HG03066 (cell line): ENCODE measurements around the gene RNF152.

Source experiments
- ATAC-seq: cut with Tn5 transposase; IDR thresholded peaks from one replicate; pipeline ENCODE4 v1.9.1; 2021; ENCODE audit warnings: low read depth; ENCODE audit not compliant: unreplicated experiment

The RNF152 gene, protein sequence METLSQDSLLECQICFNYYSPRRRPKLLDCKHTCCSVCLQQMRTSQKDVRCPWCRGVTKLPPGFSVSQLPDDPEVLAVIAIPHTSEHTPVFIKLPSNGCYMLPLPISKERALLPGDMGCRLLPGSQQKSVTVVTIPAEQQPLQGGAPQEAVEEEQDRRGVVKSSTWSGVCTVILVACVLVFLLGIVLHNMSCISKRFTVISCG

DNA sequence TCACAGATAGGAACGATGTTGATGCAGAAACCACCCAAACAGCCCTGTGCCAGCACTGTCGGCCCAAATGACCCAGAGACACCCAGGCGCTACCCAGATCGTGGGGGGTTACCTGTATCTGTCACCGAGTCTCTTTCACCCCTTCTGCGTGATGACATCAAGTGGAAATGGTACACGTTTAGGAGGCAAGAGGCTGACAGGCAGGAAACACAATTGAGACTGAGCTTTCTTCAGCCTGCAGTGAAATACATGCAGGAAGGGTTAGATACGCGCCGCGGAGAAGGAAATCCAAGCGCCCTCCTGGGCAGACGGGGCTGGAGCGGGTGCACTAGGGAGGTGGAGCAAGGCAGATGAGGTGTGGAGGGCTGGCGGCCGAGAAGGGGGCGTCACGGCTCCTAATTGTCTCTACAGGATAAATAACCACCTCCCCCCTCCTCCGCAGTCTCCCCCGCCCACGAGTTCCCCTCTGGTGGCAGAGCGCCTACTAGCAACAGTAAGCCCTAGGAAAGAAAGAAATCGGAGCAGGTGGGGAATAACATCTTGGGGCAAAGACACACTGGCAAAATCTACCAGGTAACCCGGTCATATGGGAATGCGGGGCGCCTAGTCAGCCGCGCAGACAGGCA is at the start of gene RNF152:
Gene RNF152, minus strand, starts transcription at position 325 of the 626 bp plus-strand sequence. CDS start 76,544 bp downstream, outside the sequence.
- no peak for ATAC-seq

DNA sequence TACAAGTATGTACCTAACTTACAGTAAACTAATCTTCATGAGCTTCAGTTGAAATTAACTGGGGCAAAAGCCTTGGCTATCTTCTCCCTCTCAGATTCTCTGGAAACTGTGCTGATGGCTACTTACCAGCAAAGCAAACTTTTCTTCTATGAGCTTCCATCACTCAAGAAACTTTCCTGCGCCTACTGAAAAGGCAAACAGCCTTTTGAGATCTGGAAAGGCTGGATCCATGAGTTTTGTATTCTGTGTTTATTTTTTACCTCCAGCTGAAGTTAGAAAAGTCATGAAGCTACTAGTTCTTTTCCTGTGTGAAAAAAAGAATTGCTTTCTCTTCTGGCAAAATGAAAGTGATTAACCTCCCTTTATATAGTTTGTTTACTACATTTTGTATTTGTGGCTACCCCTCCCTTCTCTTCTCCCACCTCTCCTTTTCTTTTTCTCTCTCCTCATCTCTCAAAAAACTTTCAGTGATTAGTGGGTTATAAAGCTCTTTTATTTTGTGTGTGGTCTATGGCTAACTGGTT is 49.2 kb upstream of the RNF152 start:
- no peak for ATAC-seq

DNA sequence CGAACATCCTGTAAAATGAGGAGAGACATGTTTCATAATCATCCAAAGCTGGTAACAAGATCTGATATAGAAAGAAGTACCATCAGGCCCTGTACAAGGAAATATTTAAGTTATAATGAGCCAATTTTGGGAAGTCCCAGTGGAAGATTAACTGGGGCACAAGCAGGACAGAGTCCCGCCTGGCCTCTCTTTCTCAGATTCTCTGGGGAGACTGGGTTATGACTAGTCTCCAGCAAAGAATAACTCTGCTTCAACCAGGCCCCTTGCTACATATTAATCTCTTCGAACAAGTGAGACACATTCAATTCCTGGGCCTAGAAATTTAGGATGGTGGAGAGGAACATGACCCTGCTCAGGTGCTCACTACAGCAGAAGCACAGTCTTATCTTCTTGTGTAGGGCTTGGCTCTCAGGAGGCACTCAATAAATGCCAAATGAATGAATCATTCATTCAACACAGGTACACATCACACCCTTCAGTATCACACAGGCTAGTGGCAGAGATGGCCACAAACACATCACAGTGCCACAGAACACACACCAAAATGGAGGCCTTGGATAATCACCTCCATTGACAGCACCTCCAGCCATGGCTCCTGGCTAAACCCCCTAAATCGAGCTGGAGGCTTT is 46.4 kb upstream of the RNF152 start:
- no peak for ATAC-seq

DNA sequence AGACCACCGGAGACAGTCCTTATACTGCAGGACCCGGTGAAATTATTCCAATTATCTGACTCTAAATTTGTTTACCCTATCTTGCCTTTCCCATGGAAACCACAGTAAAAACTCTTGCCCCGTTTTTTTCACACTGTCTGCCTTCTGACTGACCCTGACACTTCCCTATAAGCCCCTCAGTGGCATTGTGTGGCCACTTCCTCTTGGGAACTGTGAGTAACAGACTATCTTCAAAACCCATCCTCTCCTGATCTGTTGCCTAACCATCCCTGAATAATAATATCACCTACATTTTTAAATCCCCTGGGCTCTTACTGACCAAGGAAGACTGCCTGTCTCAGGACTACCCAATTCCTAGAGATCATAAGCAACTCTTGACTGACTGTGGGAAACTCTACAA is 42.6 kb upstream of the RNF152 start:
- ATAC-seq: no peak

DNA sequence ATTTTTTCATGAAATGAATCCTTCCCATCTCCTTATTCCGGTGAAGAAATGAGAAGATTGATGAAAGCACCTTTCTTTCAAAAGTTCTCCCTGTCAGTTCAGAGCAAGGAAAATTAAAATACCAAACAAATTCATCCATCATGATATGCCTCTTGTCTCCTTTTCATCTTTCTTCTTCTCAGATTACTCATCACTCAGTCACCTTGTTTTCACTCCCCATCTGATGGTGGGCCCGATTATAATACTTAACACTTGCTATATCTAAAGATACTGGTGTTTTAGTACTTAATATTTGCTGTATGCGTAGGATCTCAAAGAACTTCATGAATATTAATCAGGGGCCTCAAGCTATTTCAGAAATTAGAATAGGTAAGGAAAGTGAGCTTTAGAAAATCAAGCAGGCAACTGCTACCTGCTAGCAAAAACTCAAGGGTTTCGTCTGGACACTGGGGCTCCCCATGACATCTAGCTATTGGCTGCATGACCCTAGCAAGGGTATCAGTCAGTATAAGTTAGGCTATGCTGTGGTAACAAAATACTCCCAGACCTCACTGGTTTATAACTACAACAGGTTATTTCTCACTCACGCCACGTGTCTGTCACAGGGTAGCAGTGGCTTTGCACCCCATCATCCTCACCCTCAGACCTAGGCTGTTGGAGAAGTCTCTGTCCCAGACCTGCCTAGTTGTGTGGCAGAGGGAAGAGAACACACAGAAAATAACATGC is 39.0 kb upstream of the RNF152 start:
- no peak for ATAC-seq

DNA sequence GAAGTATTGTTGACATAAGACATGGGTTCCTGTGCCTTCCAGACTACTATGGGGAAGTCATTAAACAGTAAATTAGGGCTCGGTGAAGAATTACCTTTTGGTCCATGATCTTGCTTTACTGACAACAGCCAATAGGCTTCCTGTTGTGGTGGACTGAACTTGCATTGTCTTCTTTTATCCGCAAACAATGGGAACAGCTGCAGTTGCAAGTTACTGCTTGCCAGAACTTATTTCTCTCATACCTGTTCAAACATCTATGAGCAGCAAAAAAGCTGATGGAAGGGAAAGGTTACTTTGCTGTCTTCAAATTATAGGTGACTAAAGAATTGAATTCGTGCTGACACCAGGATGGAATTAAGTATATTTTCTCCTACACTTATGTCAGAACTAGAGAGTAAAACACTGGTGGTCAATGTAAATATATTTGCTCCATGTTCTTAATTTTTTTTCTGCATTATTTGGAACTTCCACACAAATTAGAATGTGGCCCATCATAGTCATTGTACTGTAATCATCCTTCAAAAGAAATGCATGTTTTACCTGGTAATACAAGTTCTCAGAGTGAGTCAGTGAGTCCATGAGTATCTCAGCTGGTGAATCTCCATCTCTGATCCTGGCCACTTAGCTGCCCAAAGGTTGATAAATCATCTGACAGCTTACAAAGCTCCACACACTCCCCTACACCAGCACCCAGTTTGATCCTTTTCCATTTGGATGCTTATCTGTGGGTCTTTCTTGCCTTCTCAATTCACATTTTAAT is 37.3 kb upstream of the RNF152 start:
- no peak for ATAC-seq

DNA sequence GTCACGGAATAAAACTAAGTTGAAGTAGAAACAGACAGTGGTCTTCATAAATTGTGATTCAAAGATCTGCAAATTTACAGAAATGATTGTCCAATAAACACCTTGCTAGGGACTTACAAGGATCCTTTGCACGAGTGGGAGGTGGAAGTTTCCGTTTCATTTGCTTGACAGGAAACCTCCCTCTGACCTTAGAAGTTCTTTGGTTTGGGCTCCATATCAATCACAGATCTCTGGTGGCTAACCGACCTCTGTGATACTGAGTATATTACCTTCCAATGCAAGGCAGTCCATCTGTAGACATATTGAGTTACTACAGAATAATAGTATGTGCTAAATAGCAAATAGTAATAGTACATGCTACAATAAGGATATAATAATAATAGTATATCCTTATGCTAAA is 33.7 kb upstream of the RNF152 start:
- ATAC-seq: no peak

DNA sequence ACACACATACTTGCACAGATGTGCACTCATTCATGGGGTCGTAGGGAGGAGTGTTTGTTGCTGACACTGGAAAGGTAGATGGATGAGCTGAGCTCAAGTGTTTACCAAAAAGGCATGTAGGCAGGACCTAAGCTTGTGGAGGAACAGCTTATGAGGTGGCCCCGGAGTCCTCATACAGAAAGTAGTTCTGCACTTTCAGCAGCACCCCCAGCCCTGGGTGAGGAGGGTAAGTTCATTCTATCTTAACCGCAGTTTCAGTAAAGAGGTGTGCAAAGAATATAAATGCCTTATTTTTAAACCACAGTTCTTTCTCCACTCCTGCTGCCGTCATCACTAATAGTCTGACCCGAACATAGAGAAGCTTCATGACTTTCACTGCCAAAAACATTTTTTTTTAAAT is 31.7 kb upstream of the RNF152 start:
- ATAC-seq: no peak

DNA sequence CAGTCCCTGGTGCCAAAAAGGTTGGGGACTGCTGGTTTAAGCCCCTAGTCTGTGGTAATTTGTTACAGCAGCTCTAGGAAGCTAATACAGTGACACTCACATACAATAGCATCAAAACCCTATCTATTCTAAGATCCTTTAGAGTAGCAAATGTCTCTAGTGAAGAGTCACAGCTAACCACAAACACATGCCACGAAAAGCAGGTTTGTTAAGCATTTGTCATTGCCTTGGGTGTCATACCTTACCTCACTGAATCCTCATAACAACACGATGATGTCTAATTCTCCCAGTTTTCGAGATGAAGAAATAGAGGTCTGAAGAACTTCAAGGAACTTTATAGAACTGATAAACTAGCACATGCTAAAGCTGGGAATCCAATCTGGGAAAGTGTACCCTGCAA is 29.6 kb upstream of the RNF152 start:
- ATAC-seq: no peak

DNA sequence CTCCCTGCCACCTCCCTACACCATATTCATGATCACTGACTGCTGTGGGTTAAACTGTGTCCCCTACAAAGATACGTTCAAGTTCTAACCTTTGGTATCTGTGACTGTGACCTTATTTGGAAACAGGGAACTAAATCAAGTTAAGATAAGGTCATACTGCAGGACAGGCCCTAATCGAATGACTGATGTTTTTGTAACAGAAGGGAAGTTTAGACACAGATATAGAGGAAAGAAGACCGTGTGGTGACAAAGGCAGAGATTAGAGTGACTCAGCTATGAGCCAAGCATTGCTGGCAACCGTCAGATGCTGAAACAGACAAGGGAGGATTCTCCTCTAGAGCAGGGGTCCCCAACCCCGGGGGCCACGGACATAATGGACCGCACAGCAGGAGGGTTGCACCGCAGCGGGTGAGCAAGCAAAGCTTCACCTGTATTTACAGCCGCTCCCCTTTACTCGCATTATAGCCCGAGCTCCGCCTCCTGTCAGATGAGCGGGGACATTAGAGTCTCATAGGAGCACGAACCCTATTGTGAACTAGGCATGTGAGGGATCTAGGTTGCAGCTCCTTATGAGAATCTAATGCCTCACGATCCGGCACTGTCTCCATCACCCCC is 28.9 kb upstream of the RNF152 start:
- ATAC-seq: no peak

DNA sequence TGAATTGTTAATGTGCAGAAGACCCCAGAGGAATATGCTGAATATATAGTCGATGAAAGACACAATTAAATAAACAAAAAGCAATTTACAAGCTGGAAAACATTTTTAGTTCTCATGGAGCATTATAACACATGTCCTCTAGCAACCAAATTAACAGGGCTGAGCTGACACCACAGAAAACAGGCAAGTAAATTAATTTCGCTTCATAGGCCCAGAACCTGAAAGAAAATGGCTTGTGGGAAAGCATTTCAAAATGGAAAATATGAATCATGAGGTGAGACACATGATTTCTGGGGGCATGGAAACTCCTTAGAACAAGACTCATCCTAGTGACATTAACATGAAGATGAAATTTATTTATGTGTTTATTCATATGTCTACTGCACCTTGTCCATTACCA is 25.0 kb upstream of the RNF152 start:
- no peak for ATAC-seq

DNA sequence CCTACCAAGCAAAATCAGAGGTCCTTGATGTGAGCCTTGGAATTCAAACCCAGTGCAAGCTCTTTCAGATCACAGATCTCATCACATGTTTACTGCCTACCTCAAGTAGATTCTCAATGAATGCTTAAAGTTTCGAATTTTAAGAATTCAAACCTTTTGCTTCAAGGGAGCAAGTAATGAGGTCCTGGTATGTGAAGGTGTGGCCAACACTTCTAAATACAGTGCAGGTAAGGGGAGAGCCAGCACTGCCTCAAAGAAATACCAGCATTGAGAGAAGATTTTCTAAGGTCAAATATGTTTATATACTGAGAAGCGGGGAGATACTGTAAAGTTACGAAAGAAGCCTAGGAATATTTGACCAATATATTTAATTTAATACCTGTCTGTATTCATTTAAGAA is 19.7 kb upstream of the RNF152 start:
- ATAC-seq: no peak

DNA sequence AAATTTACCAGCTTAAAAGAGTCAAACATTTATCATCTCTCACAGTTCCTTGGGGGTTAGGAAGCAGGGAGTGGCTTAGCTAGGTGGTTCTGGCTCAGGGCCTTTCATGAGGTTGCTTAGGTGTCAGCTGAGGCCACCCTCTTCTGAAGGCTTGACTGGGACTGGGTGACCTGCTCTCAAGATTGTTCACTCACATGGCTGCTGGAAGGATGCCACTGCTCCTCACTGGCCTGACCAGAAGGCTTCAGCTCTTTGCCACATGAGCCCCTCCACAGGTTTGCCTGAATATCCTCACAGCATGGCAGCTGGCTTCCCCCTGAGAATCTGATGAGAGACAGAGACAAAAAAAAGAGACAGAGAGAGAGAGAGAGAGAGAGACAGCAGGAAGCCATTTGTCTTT is 17.3 kb upstream of the RNF152 start:
- ATAC-seq: no peak

DNA sequence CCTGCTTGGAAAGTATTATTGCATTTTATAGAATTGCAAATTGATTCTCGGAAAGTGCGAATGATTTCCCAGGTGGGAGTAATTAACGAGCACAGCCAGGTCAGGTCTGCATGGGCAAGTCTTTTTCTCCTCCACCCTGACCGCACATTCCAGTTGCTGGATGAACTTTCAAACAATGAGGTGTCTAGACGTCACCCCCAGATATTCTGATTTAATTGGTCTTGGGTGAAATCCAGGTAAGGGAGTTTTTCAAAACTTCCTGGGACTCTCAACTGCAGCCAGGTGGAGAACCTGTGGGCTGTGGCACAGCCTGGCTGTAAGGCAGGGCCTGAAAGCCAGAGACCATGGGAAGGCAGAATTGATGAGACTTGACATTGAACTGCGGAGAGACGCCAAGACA is 15.9 kb upstream of the RNF152 start:
- no peak for ATAC-seq

DNA sequence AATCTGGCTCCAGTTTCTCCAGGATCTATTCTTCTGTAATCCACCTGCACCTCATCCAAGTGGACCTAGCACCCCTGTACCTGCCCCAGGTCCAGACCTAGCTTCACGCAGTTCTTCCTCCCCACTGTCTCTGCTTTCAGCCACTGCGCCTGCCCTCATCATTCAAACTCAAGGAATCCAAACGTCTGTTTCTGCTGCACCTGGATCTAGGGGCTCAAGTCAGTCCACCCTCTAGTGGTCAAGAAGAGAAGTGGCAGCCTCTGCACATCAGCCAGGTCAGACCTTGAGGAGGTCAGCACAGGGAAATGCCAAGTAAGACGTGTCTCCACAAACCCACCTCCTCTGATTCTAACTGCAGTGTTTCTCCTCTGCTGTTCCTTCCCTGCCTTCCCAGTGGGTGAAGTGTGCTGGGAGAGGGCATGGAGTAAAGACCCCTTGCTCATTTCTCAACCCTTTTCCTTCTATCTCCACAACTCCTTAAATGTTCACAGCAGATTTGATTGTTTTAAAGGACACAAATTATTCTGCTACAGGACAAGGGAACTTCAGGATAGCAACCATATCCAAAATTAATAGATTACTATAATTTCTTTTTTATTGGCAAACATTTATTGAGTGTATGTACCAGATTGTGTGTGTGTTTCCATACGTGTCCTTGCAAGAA is 8.6 kb upstream of the RNF152 start:
- ATAC-seq: peak; percentile 95

DNA sequence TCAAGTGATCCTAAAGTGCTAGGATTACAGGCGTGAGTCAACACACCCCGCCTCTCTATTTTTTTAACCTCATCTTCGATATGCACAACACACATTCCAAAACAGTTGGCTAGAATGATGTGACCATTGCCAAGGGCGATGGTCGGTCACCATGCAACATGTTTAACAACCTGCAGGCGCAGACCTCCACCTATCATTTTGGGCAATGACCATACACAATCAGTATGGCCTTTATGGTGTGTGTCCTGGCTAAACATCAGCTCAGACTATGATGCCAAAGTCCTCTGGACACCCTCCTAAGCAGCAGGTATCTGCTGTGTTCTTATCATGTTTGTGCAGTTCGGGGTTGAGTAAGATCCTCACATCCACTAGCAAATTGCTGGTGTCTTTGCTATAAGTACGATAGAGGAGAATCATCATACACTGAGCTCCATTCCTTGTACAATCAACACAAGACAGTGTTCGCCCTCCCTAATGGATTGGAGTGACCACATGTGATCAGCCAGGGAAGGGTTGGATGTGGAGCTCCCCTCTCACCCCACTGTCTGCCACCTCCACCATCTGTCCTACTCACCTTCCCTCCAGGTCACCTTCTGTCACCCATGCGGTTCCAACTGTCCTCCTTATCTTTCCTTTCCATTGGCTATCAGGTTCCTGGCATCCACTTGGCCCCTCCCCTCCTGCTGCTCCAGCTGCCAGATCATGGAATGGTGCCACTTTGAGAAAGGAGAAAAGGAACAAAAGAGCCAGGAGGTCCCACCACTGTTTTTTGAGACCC is 7.9 kb upstream of the RNF152 start:
- no peak for ATAC-seq

DNA sequence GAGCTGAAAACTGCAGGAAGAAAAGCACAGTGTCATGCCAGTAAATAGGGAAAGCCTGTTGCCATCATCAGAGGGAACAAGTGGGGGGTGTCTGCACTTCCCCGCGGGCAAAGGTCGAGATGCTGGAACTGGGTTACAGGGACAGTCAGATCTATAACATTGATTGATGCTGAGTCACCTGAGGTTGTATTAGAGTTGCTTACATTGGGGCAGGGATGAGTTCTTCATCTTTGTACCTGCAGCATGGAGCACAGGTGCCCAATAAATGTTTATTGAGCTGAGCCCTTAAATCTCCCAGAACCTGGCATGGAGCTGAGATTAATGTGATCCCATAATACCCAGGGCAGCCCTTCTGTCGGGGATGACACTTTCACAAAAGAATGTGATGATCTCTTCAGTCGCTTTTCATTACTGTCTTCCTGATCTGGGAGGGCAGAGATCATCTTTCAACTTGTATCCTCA is 5.9 kb upstream of the RNF152 start:
- ATAC-seq: no peak

DNA sequence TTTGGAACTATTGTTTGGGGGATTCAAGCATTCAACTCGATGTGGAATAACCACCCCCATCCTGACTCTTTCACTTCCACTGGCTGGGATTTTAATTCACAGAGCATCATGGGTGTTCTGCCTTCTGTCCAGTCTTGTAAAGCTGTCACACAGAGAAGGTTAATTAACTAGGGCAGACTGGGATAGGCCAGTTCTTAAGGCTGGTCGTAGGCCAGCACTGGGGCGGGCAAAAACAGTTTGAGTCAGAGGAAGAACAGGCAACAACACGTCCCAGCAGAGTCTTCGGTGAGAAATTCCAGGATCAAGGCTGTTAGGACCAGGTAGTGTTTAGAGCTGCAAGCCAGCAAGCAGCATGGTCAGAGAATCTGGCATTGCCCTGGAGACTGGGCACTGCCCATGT is 4.0 kb upstream of the RNF152 start:
- ATAC-seq: no peak

DNA sequence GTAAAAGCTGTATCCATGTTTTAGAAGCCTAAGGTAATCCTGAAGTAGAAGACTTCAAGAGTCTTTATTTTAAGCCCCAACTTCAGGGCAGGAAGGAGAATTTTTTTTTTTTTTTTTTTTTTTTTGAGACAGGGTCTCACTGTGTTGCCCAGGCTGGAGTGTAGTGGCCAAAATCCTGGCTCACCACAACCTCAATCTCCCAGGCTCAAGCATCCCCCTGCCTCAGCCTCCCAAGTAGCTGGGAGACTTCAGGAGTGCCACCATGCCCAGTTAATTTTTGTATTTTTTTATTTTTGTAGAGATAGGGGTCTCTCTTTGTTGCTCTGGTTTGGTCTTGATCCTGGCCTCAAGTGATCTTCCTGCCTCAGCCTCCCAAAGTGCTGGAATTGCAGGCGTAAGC is 3.3 kb upstream of the RNF152 start:
- ATAC-seq: no peak
